IPS DF 6.9 (cell line): ENCODE results near the gene SCEL.
"Not testable (repeated sequence)": the region's sequence is repeated elsewhere in the genome, so short reads cannot be mapped to it uniquely, and the experiment has no call there.

ENCODE experiments used
- DNase-seq: peaks from one replicate; pipeline ENCODE4 v3.0.0-alpha.2; 2013; ENCODE audit warnings: low read depth, low spot score
- H3K27ac ChIP-seq: one replicate; pipeline ENCODE4 v1.5.1; 2013; ENCODE audit warnings: low read length, control low read depth
- H3K27me3 ChIP-seq: 2 replicates; pipeline ENCODE4 v1.6.1; 2013; ENCODE audit warnings: mild to moderate bottlenecking, low read length; ENCODE audit not compliant: control insufficient read depth, insufficient read depth
- H3K36me3 ChIP-seq: 2 replicates; pipeline ENCODE4 v1.6.1; 2013; ENCODE audit warnings: low read length; ENCODE audit not compliant: control insufficient read depth, insufficient read depth
- H3K4me1 ChIP-seq: 2 replicates; pipeline ENCODE4 v1.6.1; 2013; ENCODE audit warnings: low read length; ENCODE audit not compliant: control insufficient read depth, insufficient read depth
- H3K4me3 ChIP-seq: 2 replicates; pipeline ENCODE4 v1.5.1; 2013; ENCODE audit warnings: mild to moderate bottlenecking, low read length
- H3K9me3 ChIP-seq: 2 replicates; pipeline ENCODE4 v1.6.1; 2013; ENCODE audit warnings: low read length, inconsistent platforms; ENCODE audit not compliant: control insufficient read depth, insufficient read depth
- WGBS: extraction: QIAGEN DNeasy Blood & Tissue Kit; methylation state at CpG from one replicate; pipeline ENCODE4 v1.1.7; 2013; ENCODE audit warnings: mixed read lengths, missing lambda C conversion rate; ENCODE audit not compliant: insufficient read length, insufficient coverage; 5-methylcytosine and 5-hydroxymethylcytosine counted together

The SCEL gene

GRCh38 chr13:77600701-77601100 lies 65.2 kb downstream of the SCEL start:
- Histone ChIP-seq H3K9me3 (no peaks in the 10 kb centered on the region), H3K27me3 (no peaks in the 10 kb centered on the region), H3K4me1 (no peaks in the 10 kb centered on the region), H3K4me3 (no peak overlapping the region), H3K36me3 (no peaks in the 10 kb centered on the region), H3K27ac (no peak overlapping the region)
- no CpG with 5 or more reads among the region's 2 CpGs for WGBS
- no peak for DNase-seq

- Histone ChIP-seq H3K9me3 (no peaks in the 10 kb centered on the region), H3K4me3 (no peak overlapping the region), H3K36me3 (no peaks in the 10 kb centered on the region), H3K27ac (no peak overlapping the region), H3K27me3 (no peaks in the 10 kb centered on the region), H3K4me1 (no peaks in the 10 kb centered on the region)
- WGBS, result no CpG with 5 or more reads among the region's 1 CpG
- no peak for DNase-seq
Measured at GRCh38 chr13:77611068-77611467, 75.6 kb downstream of the SCEL start.

- no peak overlapping the region for H3K4me3 ChIP-seq
- H3K4me1 ChIP-seq, result no peaks in the 10 kb centered on the region
- DNase-seq, result no peak
- no peak overlapping the region for H3K27ac ChIP-seq
- H3K9me3 ChIP-seq, result no peaks in the 10 kb centered on the region
- H3K36me3 ChIP-seq, result no peaks in the 10 kb centered on the region
- H3K27me3 ChIP-seq, result no peaks in the 10 kb centered on the region
Measured at GRCh38 chr13:77616027-77616426, 80.5 kb downstream of the SCEL start.

- Histone ChIP-seq H3K4me3 (no peak overlapping the region), H3K4me1 (no peaks in the 10 kb centered on the region), H3K27me3 (no peaks in the 10 kb centered on the region), H3K36me3 (no peaks in the 10 kb centered on the region), H3K27ac (no peak overlapping the region), H3K9me3 (no peaks in the 10 kb centered on the region)
- DNase-seq, result no peak
- no CpG with 5 or more reads among the region's 5 CpGs for WGBS
Measured at GRCh38 chr13:77619655-77620054, 84.1 kb downstream of the SCEL start.

- Histone ChIP-seq H3K36me3 (no peaks in the 10 kb centered on the region), H3K4me1 (no peaks in the 10 kb centered on the region), H3K9me3 (no peaks in the 10 kb centered on the region), H3K27ac (no peak overlapping the region), H3K4me3 (no peak overlapping the region), H3K27me3 (no peaks in the 10 kb centered on the region)
- no peak for DNase-seq
- no CpG with 5 or more reads among the region's 1 CpG for WGBS
Measured at GRCh38 chr13:77620138-77620537, 84.6 kb downstream of the SCEL start.

GRCh38 chr13:77623806-77624205 lies 88.3 kb downstream of the SCEL start:
- DNase-seq, result no peak
- Histone ChIP-seq H3K36me3 (no peaks in the 10 kb centered on the region), H3K4me3 (no peak overlapping the region), H3K27me3 (no peaks in the 10 kb centered on the region), H3K27ac (no peak overlapping the region), H3K9me3 (no peaks in the 10 kb centered on the region), H3K4me1 (no peaks in the 10 kb centered on the region)
- no CpG with 5 or more reads among the region's 3 CpGs for WGBS

- Histone ChIP-seq H3K4me3 (no peak overlapping the region), H3K36me3 (no peaks in the 10 kb centered on the region), H3K27ac (no peak overlapping the region), H3K27me3 (no peaks in the 10 kb centered on the region), H3K9me3 (no peaks in the 10 kb centered on the region), H3K4me1 (no peaks in the 10 kb centered on the region)
- DNase-seq, result no peak
Measured at GRCh38 chr13:77628170-77628569, 92.7 kb downstream of the SCEL start.

- no peak for DNase-seq
- Histone ChIP-seq H3K9me3 (no peaks in the 10 kb centered on the region), H3K36me3 (no peaks in the 10 kb centered on the region), H3K4me1 (no peaks in the 10 kb centered on the region; the same call in 1 of the 2 replicates), H3K27ac (no peak overlapping the region), H3K4me3 (no peak overlapping the region), H3K27me3 (no peaks in the 10 kb centered on the region)
- no CpG with 5 or more reads among the region's 1 CpG for WGBS
Measured at GRCh38 chr13:77637588-77637987, 102.1 kb downstream of the SCEL start.

- Histone ChIP-seq H3K27me3 (no peaks in the 10 kb centered on the region), H3K9me3 (no peaks in the 10 kb centered on the region), H3K4me1 (no peaks in the 10 kb centered on the region), H3K4me3 (no peak overlapping the region), H3K36me3 (no peaks in the 10 kb centered on the region), H3K27ac (no peak overlapping the region)
- no peak for DNase-seq
Measured at GRCh38 chr13:77650409-77650808, 114.9 kb downstream of the SCEL start.

GRCh38 chr13:77653301-77653700 lies 117.8 kb downstream of the SCEL start:
- WGBS, result no CpG with 5 or more reads among the region's 2 CpGs

GRCh38 chr13:77660016-77660415 lies 124.5 kb downstream of the SCEL start:
- DNase-seq, H3K4me1 ChIP-seq, H3K36me3 ChIP-seq, H3K4me3 ChIP-seq, H3K9me3 ChIP-seq, H3K27ac ChIP-seq, H3K27me3 ChIP-seq: not testable (repeated sequence)
- whole genome bisulfite sequencing, result no CpG with 5 or more reads among the region's 23 CpGs

More at GRCh38 chr13:77653301-77653700, 117.8 kb downstream of the SCEL start:
- DNase-seq, result no peak
- no peak overlapping the region for H3K27ac ChIP-seq
- H3K4me1 ChIP-seq, result no peaks in the 10 kb centered on the region
- H3K36me3 ChIP-seq, result no peaks in the 10 kb centered on the region
- H3K9me3 ChIP-seq, result no peaks in the 10 kb centered on the region
- no peaks in the 10 kb centered on the region for H3K27me3 ChIP-seq
- H3K4me3 ChIP-seq, result no peak overlapping the region
